Adipose tissue (tissue), 3 donors: Measurements from ENCODE around the gene C4orf51. TPM values are rescaled to one million over a fixed set of nuclear protein-coding genes. Genes with fewer than 3 reads are reported as not detected.

Source experiments
- H3K27ac ChIP-seq: one replicate; pipeline ENCODE4 v1.5.1; 2013; ENCODE audit warnings: low read depth, low read length
- WGBS, 3 donors: extraction: QIAGEN DNeasy Blood & Tissue Kit; methylation state at CpG; one replicate each; pipeline ENCODE4 v1.1.7; 2013; 5-methylcytosine and 5-hydroxymethylcytosine counted together
- polyA plus RNA-seq, 3 donors: library from polyadenylated mRNA; stranded (reverse); fragments of 200-250 nt; gene quantifications; one replicate each; pipeline ENCODE4 v1.2.3, GENCODE V29; 2013
- donor health status: healthy with polysubstance abuse.
- donor health status: Bipolar disorder and iron deficiency.
- donor health status: healthy.

The C4orf51 gene
- polyA plus RNA-seq, 3 donors = not detected

GRCh38 chr4:145735827-145736226, 55.9 kb downstream of the C4orf51 start:
- WGBS, 3 donors = 81 to 88% (median 87%) methylated on average over 4 of the region's 4 CpGs
- no peak overlapping the region for H3K27ac ChIP-seq

- H3K27ac ChIP-seq = no peak overlapping the region
- WGBS, 3 donors = 30 to 66% (median 50%) methylated on average over 9 of the region's 9 CpGs
Observed at GRCh38 chr4:145736241-145736831, 56.4 kb downstream of the C4orf51 start.

DNA sequence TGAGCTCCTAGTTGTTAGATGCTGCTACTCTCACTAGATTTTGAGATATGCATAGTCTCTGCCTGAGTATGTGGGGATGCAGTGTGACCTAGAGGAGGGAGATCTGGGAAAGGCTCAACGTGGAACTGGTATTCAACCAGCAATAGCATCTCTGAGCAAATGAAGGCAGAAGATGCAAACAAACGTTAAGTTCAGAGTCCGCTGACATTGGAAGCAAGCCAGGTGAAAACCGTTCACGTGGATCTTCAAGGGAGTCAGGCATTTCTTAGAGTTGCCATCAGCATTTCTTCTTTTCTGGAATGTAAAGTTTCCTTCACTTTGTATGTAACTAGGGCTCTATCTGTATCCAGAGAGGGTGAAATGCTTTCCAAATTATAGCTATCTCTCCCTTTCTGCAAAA, 59.9 kb downstream of the C4orf51 start:
- WGBS, 3 donors = 16 to 57% (median 42%) methylated on average over 5 of the region's 5 CpGs
- no peak overlapping the region for H3K27ac ChIP-seq

GRCh38 chr4:145740806-145741205, 60.9 kb downstream of the C4orf51 start:
- no peak overlapping the region for H3K27ac ChIP-seq
- 73 to 84% (median 73%) methylated on average over 2 of the region's 2 CpGs for WGBS, 3 donors

DNA sequence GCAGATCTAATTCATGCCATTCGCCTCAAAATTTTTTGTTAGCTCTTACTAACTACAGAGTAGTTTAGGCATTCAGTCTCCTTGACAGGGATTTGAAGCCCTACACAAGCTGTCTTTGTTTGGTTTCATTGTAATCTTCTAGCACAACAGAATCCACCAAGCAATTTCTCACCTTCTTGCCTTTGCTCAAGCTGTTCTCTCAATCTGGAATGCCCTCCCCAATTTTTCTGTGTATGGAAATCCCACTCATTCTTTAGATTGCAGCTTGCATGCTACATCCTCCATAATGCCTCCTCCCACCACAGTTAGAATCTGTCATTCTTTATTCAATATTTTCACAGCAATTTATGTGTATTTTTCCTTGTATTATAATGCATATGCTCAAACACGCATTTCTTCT, 63.7 kb downstream of the C4orf51 start:
- 88 to 94% (median 91%) methylated on average over 2 of the region's 2 CpGs for WGBS, 3 donors

GRCh38 chr4:145755802-145756201, 75.9 kb downstream of the C4orf51 start:
- WGBS, 3 donors = 76 to 90% (median 85%) methylated on average over 2 of the region's 2 CpGs
- no peak overlapping the region for H3K27ac ChIP-seq

More for the DNA sequence above, 63.7 kb downstream of the C4orf51 start:
- no peak overlapping the region for H3K27ac ChIP-seq

DNA sequence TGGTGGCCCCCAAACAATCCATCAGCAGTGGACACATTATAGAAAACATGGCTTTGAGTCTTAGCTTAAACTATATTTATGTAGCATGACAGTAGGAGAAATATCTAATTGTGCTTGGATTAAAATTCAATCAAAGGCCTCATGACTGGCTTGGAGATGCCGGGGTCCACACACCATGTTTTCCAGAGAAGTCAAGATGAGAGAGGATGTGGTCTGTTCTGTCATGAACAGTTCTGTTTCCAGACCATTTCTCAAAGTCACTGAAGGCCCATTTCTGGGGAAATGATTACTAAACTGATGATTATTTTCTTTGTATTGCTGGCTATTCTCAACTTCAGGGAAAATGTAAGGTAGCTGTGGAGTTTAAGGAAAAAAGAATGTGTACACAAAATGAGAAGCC, 76.3 kb downstream of the C4orf51 start:
- 92 to 100% (median 94%) methylated on average over 1 of the region's 1 CpG for WGBS, 3 donors
- H3K27ac ChIP-seq = no peak overlapping the region

DNA sequence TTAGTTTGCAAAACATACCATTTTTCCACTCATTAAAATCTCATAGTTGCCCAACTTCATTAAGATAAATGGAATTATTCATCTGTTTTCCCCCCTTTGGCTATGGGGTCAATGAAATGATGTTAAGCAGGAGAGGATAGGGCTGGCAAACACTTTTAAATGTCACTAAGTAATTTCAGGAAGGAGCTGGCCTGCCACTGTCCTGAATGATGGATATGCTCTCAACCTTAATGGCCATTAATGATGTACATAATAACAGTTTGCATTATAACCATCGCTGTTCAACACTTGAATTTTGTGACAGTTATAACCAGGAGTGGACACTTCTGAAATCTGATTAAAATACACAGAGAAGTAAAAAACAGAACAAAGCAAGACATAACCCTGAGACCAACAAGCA, 77.2 kb downstream of the C4orf51 start:
- WGBS, 3 donors = 87 to 90% (median 88%) methylated on average over 1 of the region's 1 CpG
- no peak overlapping the region for H3K27ac ChIP-seq

DNA sequence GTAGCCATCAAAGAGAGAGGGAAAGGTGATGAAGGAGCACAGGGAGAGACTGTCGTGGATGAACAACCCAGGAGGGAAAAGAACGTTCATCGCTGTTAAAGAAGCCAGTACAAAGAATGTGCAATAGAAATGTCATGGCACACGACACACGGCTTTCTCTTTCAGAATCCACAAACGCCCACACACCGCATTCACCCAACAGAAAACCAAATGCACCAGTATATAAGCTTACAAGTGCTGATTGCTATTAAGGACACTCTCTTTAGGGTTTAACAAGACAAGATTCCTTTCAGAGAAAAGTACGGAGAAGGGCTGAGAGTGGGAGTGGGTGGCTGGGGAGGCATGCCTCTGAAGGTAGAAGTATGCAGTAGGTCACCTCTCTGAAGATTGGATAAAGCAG, 80.2 kb downstream of the C4orf51 start:
- WGBS, 3 donors = 91 to 96% (median 94%) methylated on average over 8 of the region's 8 CpGs
- H3K27ac ChIP-seq = no peak overlapping the region

GRCh38 chr4:145760961-145761929, 81.3 kb downstream of the C4orf51 start:
- H3K27ac ChIP-seq = no peak overlapping the region
- WGBS, 3 donors = 97 to 98% (median 97%) methylated on average over 46 to 49 of the region's 49 CpGs

DNA sequence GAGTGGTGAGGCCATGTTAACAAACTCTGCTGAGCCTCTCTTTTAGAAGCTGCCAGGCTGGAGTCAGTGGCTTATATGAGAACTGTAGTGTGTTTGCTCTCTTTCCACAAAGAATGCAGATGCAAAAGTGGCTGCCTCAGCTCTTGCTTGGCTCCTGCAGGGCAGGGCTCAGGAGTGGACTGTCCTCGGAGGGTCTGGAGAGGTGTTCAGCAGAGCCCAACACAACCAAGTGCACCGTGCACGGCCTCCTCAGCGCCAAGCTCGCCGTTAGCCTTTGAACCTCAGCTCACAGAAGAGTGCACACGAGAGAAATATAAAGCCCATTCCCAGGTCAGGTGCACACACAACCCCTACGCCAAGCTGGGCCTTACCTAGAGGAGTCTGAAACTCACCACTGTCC, 82.8 kb downstream of the C4orf51 start:
- WGBS, 3 donors = 93 to 97% (median 94%) methylated on average over 8 of the region's 8 CpGs

GRCh38 chr4:145763399-145763798, 83.5 kb downstream of the C4orf51 start:
- H3K27ac ChIP-seq = no peak overlapping the region
- 83 to 94% (median 93%) methylated on average over 4 of the region's 4 CpGs for WGBS, 3 donors

More for the DNA sequence above, 82.8 kb downstream of the C4orf51 start:
- H3K27ac ChIP-seq = no peak overlapping the region

- H3K27ac ChIP-seq = no peak overlapping the region
- WGBS, 3 donors = 92 to 97% (median 97%) methylated on average over 5 of the region's 5 CpGs
Observed at GRCh38 chr4:145766273-145766672, 86.3 kb downstream of the C4orf51 start.

DNA sequence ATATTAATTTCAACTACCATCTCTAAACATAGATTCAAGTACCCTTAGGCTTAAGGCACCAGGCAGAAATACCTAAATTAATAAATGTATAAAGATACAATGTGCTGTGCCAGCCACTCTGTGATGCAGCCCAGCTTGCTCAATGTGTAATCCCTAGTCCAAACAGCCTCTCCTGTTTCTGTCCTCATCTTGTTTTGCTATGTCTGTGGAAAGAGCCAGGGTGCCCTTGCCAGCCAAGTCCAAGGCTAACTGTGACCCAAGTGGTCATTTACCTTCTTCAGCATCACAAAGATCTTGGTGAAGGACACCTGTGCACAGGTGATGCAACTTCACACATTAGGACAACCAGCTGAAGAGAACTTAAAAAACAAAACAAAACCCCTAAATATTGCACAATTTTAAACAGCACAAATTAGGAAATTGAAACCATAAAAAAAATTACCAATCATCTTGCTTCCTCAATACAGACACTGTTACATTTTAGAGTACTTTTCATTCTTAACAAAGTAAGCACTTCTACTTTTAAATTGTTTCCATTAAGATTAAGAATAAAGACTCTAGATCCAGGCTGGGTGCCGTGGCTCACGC, 89.6 kb downstream of the C4orf51 start:
- 63 to 93% (median 85%) methylated on average over 2 of the region's 2 CpGs for WGBS, 3 donors
- H3K27ac ChIP-seq = no peak overlapping the region

- H3K27ac ChIP-seq = no peak overlapping the region
- 93 to 97% (median 93%) methylated on average over 4 of the region's 4 CpGs for WGBS, 3 donors
Observed at GRCh38 chr4:145770124-145770523, 90.2 kb downstream of the C4orf51 start.

GRCh38 chr4:145772347-145772746, 92.4 kb downstream of the C4orf51 start:
- WGBS, 3 donors = 90 to 96% (median 94%) methylated on average over 2 of the region's 2 CpGs
- no peak overlapping the region for H3K27ac ChIP-seq

- WGBS, 3 donors = 91 to 95% (median 93%) methylated on average over 6 of the region's 6 CpGs
- no peak overlapping the region for H3K27ac ChIP-seq
Observed at GRCh38 chr4:145773581-145774234, 93.8 kb downstream of the C4orf51 start.

- no peak overlapping the region for H3K27ac ChIP-seq
- WGBS, 3 donors = 95 to 96% (median 95%) methylated on average over 6 of the region's 6 CpGs
Observed at GRCh38 chr4:145774473-145774872, 94.5 kb downstream of the C4orf51 start.

GRCh38 chr4:145775406-145775805, 95.5 kb downstream of the C4orf51 start:
- H3K27ac ChIP-seq = no peak overlapping the region
- 94 to 98% (median 97%) methylated on average over 3 of the region's 3 CpGs for WGBS, 3 donors
